T-helper 1 cell treated with Interleukin-12 subunit alpha and Interleukin-12 subunit beta and Interleukin-4 antibody, amounts not matched to agents 30 μg/mL and 1 μg/mL, for 36 hours (primary cell): ENCODE measurements around the gene ART4.

ENCODE experiments used
- H3K27ac Mint-ChIP-seq: one replicate; pipeline ENCODE4 v1.8.0; 2021; ENCODE audit warnings: mild to moderate bottlenecking, mixed read lengths
- H3K27me3 Mint-ChIP-seq: one replicate; pipeline ENCODE4 v1.8.0; 2021; ENCODE audit warnings: low read depth, mixed read lengths
- H3K36me3 Mint-ChIP-seq: one replicate; pipeline ENCODE4 v1.8.0; 2021; ENCODE audit warnings: low read depth, mixed read lengths
- H3K4me1 Mint-ChIP-seq: one replicate; pipeline ENCODE4 v1.8.0; 2021; ENCODE audit warnings: low read depth, mixed read lengths
- H3K4me3 Mint-ChIP-seq: one replicate; pipeline ENCODE4 v1.8.0; 2021; ENCODE audit warnings: mild to moderate bottlenecking, moderate library complexity, mixed read lengths
- H3K9me3 Mint-ChIP-seq: one replicate; pipeline ENCODE4 v1.8.0; 2021; ENCODE audit warnings: mixed read lengths

Gene ART4

DNA sequence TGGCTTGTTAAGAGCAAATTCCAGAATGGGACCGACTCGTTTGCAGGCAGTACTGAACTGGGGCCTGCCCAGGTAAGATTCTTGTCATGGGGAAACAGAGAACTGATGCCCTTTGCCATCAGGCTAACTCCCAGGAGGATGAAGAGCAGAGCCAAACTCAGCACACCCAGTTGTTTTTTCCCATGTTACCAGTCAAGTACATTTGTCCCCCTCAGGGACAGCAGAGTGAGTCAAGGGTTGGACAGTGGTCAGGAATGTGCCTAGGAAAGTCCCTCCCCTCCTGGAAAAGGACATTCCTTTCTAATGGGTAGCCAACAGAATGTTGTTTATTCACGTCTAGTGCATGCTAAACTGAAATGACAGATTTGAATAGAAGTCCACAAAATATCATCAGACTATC lies 1.6 kb downstream of the ART4 start:
- Mint-ChIP-seq H3K27me3 (peaks cover 18% of the 10 kb centered on the region), H3K4me1 (peaks cover 2% of the 10 kb centered on the region), H3K27ac (no peak overlapping the region)

DNA sequence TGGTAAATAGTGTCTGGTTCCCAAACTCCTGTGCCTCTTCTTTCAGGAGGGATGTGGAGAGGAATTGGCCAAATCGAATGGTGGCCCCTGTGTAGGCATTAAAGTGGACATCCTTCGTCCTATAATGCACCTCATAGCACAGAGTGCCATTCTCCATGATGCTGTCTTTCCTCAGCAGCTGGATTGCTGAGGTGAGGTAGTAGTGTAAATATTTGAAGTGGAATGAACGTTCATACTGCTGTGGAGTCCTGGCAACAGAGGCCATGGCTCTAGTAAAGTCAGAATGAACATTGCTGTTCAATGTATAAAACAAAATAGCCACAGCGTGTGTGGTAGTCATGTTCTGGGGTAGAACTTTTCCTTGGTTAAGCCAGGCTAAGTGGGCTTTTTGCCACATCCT lies 2.7 kb downstream of the ART4 start:
- Mint-ChIP-seq H3K4me3 (no peak overlapping the region), H3K36me3 (no peaks in the 10 kb centered on the region), H3K9me3 (no peaks in the 10 kb centered on the region), H3K27me3 (peaks cover 18% of the 10 kb centered on the region), H3K4me1 (peaks cover 2% of the 10 kb centered on the region), H3K27ac (no peak overlapping the region)

More for the DNA sequence above, 1.6 kb downstream of the ART4 start:
- no peak overlapping the region for H3K4me3 Mint-ChIP-seq
- H3K36me3 Mint-ChIP-seq: no peaks in the 10 kb centered on the region
- H3K9me3 Mint-ChIP-seq: no peaks in the 10 kb centered on the region

DNA sequence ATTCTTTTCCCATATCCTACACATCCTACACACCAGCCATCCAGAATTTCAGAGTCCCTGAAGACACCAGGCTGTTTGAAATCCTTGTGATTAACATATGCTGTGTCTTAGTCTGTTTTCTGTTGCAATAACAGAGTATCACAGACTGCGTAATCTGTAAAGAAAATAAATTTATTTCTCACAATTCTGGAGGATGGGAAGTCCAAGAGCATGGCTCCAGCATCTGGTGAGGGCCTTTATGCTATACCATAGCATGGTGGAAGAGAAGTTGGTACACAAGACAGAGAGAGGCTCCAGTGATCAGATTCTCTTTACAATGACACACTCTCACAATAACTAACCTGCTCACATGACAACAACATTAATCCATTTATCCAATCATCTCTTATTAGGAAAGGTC lies 4.1 kb downstream of the ART4 start:
- no peak overlapping the region for H3K27ac Mint-ChIP-seq
- no peaks in the 10 kb centered on the region for H3K36me3 Mint-ChIP-seq
- H3K4me1 Mint-ChIP-seq: no peaks in the 10 kb centered on the region
- no peaks in the 10 kb centered on the region for H3K9me3 Mint-ChIP-seq
- H3K27me3 Mint-ChIP-seq: peaks cover 22% of the 10 kb centered on the region
- no peak overlapping the region for H3K4me3 Mint-ChIP-seq

DNA sequence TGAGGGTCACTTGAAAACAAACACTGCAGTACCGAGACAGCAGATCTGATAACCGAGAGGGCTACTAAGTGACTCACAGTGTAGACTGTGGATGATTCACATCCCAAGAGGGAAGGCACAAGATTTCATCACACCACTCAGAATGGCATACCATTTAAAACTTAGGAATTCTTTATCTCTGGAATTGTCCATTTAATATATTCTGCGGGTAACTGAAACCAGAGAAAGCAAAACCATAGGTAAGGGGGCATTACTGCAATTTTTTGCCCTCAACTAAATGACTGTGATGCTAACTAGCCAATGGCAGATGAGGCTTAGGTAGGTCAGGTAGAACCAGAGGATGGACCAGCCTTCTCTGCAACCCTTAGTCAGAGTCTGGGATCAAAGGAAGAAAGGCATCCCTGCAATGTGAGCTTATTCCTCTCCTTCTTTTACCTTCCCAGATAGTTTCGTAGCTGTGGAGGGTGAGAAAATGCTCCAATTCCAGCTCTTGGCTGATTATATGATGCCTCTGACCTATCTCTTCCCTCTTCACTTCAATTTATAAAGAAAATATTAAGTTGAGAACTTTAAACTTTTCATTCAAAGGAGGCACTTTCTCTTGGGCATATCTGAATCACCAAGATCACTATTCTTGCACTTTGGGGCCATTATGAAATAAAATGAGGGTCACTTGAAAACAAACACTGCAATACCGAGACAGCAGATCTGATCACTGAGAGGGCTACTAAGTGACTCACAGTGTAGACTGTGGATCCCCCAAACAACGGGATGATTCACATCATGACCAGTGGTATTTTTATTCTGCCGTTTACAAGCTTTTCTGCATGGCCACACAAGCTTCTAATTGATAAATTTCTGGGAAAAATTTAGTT lies 6.8 kb downstream of the ART4 start:
- no peak overlapping the region for H3K4me3 Mint-ChIP-seq
- no peaks in the 10 kb centered on the region for H3K4me1 Mint-ChIP-seq
- peaks cover 39% of the 10 kb centered on the region for H3K27me3 Mint-ChIP-seq
- H3K27ac Mint-ChIP-seq: no peak overlapping the region
- no peaks in the 10 kb centered on the region for H3K36me3 Mint-ChIP-seq
- H3K9me3 Mint-ChIP-seq: no peaks in the 10 kb centered on the region

DNA sequence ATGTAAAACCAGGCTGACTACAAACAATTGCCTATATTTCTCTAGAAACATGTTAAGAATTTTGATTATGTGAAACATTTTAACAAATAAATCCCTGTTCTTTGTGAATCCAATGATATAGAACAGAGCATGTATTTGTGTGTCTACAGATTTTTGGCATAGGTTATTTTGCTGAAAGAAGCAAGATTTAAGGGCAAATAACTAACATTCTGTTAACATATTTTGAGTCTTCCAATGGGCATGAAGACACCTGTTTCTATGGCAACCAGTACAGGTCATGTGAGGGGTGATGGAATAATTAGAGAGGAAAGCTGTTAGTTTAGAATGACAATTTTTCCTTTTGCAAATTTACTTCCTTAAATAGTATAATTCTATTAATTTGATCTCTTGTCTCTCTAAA lies 8.8 kb downstream of the ART4 start:
- H3K27me3 Mint-ChIP-seq: peaks cover 25% of the 10 kb centered on the region
- H3K36me3 Mint-ChIP-seq: no peaks in the 10 kb centered on the region
- no peak overlapping the region for H3K4me3 Mint-ChIP-seq
- no peaks in the 10 kb centered on the region for H3K4me1 Mint-ChIP-seq
- H3K27ac Mint-ChIP-seq: no peak overlapping the region
- no peaks in the 10 kb centered on the region for H3K9me3 Mint-ChIP-seq

DNA sequence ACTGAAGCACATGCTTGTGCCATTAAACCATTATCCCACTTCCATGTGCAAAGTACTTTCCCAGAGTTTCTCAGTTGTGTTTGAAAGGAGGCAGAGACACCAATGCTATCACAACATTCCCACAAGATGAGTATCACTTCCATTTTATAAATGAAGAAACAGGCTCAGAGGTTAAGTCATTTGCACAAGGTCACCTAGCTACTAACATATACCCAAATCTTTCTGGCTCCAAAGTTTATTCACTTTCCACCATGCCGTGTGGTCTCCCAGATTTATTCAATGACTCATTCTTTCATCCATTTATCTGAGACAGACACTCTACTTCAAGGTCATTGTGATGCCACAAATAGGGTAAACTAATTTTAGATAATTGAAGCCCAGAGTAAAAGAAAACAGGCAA lies 9.4 kb downstream of the ART4 start:
- Mint-ChIP-seq H3K4me3 (no peak overlapping the region), H3K9me3 (no peaks in the 10 kb centered on the region), H3K27me3 (peaks cover 20% of the 10 kb centered on the region), H3K36me3 (no peaks in the 10 kb centered on the region), H3K27ac (no peak overlapping the region), H3K4me1 (no peaks in the 10 kb centered on the region)

DNA sequence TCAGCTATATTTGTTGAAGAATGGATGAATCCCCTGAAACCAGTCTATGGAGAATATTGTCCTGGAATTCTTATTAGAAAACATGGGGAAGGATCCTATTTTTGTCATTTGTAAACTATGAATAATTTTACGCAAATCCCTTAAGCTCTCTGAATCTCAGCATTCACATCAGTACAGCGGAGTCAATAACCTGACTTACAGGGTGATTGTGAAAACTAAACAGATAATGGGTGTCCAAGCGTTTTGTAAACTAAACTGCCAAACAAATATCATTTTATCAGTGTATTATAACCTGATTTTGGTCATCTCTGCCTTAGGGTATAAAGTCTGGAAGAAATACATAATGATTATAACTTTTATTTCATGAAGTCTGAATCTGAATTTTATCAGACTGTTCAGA lies 10.0 kb downstream of the ART4 start:
- Mint-ChIP-seq H3K9me3 (no peaks in the 10 kb centered on the region), H3K4me1 (no peaks in the 10 kb centered on the region), H3K4me3 (no peak overlapping the region), H3K27me3 (peaks cover 20% of the 10 kb centered on the region), H3K27ac (no peak overlapping the region), H3K36me3 (no peaks in the 10 kb centered on the region)

DNA sequence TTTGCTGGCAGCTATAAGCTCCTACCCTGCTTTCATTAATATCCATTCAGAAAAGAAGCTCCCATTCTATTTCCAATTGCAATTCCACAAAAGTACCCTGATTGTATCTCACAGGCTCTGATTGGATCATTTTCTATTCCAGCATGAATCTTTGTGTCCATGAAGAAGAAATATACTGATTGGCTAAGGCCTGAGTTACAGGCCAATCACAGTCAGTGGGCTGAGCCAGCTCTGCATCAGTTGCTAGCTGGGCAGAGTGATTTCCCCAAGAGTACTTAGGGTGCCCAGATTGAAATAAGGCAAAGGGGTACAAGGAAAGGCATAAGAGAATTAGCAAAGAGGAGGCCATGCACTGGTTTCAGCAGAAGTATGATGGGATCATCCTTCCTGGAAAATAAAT lies 14.4 kb downstream of the ART4 start:
- H3K9me3 Mint-ChIP-seq: no peaks in the 10 kb centered on the region
- H3K4me3 Mint-ChIP-seq: no peak overlapping the region
- no peak overlapping the region for H3K27ac Mint-ChIP-seq
- no peaks in the 10 kb centered on the region for H3K36me3 Mint-ChIP-seq
- H3K27me3 Mint-ChIP-seq: peaks cover 14% of the 10 kb centered on the region
- H3K4me1 Mint-ChIP-seq: no peaks in the 10 kb centered on the region

DNA sequence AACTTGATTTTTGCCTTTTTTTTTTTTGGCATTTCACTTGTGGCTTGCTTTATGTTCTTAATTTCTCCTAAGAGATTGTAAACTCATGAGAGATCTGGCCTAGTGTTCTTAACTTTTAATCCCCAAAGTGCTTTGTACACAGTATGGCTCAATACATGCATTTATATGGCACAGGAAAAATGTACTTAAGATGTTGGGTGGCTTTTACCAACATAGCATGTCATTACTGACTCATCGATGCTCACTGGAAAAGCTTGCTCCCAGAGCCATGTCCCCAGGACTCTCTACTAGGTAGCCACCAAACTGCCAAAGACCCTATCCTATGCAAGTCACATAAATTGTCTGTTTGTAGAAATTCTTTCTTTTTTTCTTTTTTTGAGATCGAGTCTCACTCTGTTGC lies 16.3 kb downstream of the ART4 start:
- H3K27ac Mint-ChIP-seq: no peak overlapping the region
- no peaks in the 10 kb centered on the region for H3K9me3 Mint-ChIP-seq
- H3K4me1 Mint-ChIP-seq: no peaks in the 10 kb centered on the region
- H3K27me3 Mint-ChIP-seq: peaks cover 3% of the 10 kb centered on the region
- no peaks in the 10 kb centered on the region for H3K36me3 Mint-ChIP-seq
- H3K4me3 Mint-ChIP-seq: no peak overlapping the region

DNA sequence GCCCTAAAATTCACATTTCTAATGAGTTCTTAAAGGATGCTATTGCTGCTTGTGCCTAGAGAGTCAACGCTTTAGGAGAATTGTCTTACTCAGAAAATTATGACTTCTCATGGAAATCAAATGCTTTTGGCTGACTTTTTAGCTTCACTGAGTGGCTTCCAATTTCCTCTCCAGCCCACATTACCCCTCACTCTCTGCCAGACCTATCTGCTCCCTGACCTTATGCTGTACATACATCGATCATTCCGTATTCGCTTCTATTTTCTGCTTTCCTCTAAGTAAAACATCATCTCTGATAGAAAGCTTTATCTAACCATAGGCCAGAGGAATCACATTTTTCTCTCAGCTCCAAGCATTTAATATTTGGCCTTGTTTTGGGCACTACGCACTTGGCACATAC lies 16.8 kb downstream of the ART4 start:
- H3K36me3 Mint-ChIP-seq: no peaks in the 10 kb centered on the region
- no peaks in the 10 kb centered on the region for H3K4me1 Mint-ChIP-seq
- no peaks in the 10 kb centered on the region for H3K9me3 Mint-ChIP-seq
- no peak overlapping the region for H3K4me3 Mint-ChIP-seq
- no peaks in the 10 kb centered on the region for H3K27me3 Mint-ChIP-seq
- no peak overlapping the region for H3K27ac Mint-ChIP-seq

DNA sequence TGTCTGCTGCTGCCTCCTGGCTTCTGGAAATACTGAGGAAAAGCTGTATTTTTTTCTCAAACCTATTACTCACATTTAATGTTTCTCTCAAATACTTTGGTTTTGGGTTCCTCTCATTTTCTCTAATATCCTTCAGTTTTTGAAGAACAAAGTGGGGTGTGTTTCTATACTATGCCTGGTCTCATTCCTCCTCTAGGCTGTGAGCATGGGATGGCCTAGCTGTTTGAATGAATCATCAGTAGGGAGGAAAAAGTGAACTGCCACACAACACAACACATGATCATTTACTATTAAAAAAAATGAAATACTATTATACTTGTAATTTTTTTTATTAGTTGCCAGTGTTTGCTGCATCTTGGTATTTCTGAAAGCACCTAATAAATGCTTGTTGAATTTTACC lies 18.1 kb downstream of the ART4 start:
- no peaks in the 10 kb centered on the region for H3K36me3 Mint-ChIP-seq
- no peak overlapping the region for H3K27ac Mint-ChIP-seq
- no peaks in the 10 kb centered on the region for H3K9me3 Mint-ChIP-seq
- H3K4me1 Mint-ChIP-seq: no peaks in the 10 kb centered on the region
- no peak overlapping the region for H3K4me3 Mint-ChIP-seq
- H3K27me3 Mint-ChIP-seq: no peaks in the 10 kb centered on the region

DNA sequence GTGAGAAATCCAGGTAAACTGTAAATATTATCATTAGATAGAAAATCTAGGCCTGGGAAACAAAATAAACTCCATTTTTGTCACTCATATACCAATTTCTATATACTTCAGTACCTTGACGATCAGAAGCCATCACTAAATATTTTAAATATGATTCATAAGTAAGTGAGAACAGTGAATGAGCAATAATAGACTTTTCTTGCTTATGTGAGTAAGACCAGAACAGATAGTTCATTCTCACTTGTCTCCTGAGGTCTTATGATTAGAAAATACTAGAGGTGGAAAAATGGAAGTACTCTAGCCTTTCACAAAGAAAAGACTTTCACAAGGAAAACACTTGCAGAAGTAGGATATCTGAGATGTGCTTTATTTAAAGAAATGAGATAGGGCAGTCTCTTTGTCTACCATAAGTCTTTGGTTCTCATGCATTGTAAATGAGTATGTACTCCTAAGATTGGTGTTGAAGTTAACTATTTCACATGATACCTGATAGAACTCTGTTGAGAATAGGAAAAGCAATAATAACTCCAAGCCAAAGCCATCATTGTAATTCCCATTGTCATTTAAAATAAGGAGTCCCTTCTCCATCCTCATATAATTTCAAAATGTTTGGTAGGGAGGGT lies 19.2 kb downstream of the ART4 start:
- Mint-ChIP-seq H3K27ac (no peak overlapping the region), H3K36me3 (no peaks in the 10 kb centered on the region), H3K27me3 (no peaks in the 10 kb centered on the region), H3K4me1 (no peaks in the 10 kb centered on the region), H3K4me3 (no peak overlapping the region), H3K9me3 (no peaks in the 10 kb centered on the region)

DNA sequence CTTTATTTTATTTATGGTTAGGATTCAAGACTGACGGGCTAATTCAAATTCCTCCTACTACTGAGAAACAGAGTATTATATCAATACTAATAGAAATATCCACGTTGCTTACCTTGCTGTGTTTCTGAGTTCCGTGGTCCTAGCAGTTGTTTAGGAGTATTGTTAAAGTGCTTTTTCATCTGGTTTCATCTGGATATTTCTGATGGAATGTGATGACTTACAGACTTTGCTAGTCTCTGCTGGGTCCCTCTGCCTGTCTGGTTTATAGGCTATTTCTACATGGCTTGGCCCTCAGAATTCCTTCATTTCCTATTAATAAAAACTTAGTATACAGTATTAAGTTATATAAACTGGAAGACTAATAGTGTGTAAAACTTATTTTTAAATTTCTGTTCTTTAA lies 29.3 kb downstream of the ART4 start, which contains the start of gene SMCO3:
Gene SMCO3 (minus strand): TSS at position 169 of the 400 bp plus-strand sequence. CDS start 7,502 bp downstream, outside the sequence.
- Mint-ChIP-seq H3K27me3 (peaks cover 9% of the 10 kb centered on the region), H3K4me1 (peaks cover 12% of the 10 kb centered on the region), H3K4me3 (no peak within 1 kb of the TSS), H3K27ac (no peak within 1 kb of the TSS), H3K9me3 (no peaks in the 10 kb centered on the region), H3K36me3 (no peaks in the 10 kb centered on the region)

DNA sequence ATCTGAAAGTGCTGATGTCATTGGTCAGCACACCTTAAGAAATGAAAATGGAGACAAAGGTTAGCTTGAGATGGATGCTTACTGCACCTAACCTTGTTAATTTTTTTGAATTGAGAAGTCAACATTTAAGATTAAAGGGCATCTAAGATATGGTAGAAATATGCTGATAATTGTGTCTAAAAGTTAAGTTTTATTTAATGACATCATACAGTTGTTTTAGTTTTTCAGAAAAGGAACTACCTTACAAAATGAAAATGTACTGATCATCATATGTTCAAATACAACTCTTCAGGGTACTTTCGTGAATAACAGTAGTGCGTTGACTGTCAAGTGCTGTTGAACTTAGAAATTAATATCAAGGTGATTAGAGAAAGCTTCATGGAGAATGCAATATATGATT lies 31.8 kb downstream of the ART4 start:
- Mint-ChIP-seq H3K27ac (no peak overlapping the region), H3K36me3 (no peaks in the 10 kb centered on the region), H3K4me3 (no peak overlapping the region), H3K27me3 (no peaks in the 10 kb centered on the region), H3K9me3 (no peaks in the 10 kb centered on the region), H3K4me1 (peaks cover 12% of the 10 kb centered on the region)

DNA sequence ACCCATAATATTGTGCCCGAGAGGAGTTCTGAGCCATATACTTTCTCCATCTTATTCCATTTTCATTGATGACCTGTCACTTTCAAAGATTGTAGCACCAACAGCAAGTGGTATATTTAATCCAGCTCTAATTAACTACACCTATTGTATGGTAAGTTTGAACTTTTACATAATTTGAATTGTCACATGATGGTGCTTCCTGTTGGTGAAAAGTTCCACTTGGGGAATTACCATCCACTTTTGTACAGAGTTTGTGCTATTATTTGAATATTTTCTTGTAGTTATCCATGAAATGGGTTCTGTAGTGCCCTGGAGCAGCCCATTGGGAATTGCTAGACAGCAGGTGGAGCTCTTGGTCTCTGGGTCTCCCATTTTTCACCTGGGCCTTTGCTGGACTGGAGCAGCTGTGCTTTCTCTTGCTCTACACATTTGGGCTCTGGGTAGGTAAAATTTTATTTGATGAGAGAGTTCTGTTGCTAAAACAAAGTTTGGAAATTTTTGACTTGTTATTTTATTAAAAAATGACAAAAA lies 32.3 kb downstream of the ART4 start:
- no peaks in the 10 kb centered on the region for H3K36me3 Mint-ChIP-seq
- H3K27ac Mint-ChIP-seq: no peak overlapping the region
- H3K4me3 Mint-ChIP-seq: no peak overlapping the region
- no peaks in the 10 kb centered on the region for H3K27me3 Mint-ChIP-seq
- peaks cover 12% of the 10 kb centered on the region for H3K4me1 Mint-ChIP-seq
- H3K9me3 Mint-ChIP-seq: no peaks in the 10 kb centered on the region
